Loucy (cell line): ENCODE results near the gene GSDME.

Experiments
- H2AFZ ChIP-seq: fragments of 200-600 bp; sonication (generic); 2 replicates; pipeline ENCODE4 v1.6.0; 2016; ENCODE audit warnings: antibody characterized with exemption, mild to moderate bottlenecking, low read length, moderate library complexity
- H3F3A ChIP-seq: fragments of 200-600 bp; 2 replicates; pipeline ENCODE4 v1.6.0; 2016; ENCODE audit warnings: antibody characterized with exemption, low read depth, mild to moderate bottlenecking
- H3K27me3 ChIP-seq: fragments of 200-600 bp; sonication (generic); 2 replicates; pipeline ENCODE4 v1.6.1; 2014; ENCODE audit warnings: low read length, mild to moderate bottlenecking; ENCODE audit not compliant: insufficient read depth, poor library complexity, severe bottlenecking
- H3K36me3 ChIP-seq: fragments of 200-600 bp; sonication (generic); 2 replicates; pipeline ENCODE4 v1.6.1; 2016; ENCODE audit warnings: low read length; ENCODE audit not compliant: insufficient read depth
- H3K4me1 ChIP-seq: fragments of 200-600 bp; sonication (generic); 2 replicates; pipeline ENCODE4 v1.5.1; 2014; ENCODE audit warnings: low read length, mild to moderate bottlenecking; ENCODE audit not compliant: insufficient read depth, poor library complexity, severe bottlenecking
- H3K4me2 ChIP-seq: fragments of 200-600 bp; sonication (generic); 2 replicates; pipeline ENCODE4 v1.6.0; 2014; ENCODE audit warnings: antibody characterized with exemption, low read length, low read depth, mild to moderate bottlenecking; ENCODE audit not compliant: poor library complexity, severe bottlenecking
- H3K4me3 ChIP-seq: fragments of 200-600 bp; sonication (generic); 2 replicates; pipeline ENCODE4 v1.5.1; 2014; ENCODE audit warnings: low read length, mild to moderate bottlenecking, mixed read lengths; ENCODE audit not compliant: poor library complexity, severe bottlenecking
- H3K79me2 ChIP-seq: fragments of 200-600 bp; sonication (generic); 2 replicates; pipeline ENCODE4 v1.6.1; 2014; ENCODE audit warnings: low read length; ENCODE audit not compliant: insufficient read depth
- H3K9ac ChIP-seq: fragments of 200-600 bp; sonication (generic); 2 replicates; pipeline ENCODE4 v1.6.0; 2014; ENCODE audit warnings: mild to moderate bottlenecking, low read depth, low read length, moderate library complexity; ENCODE audit not compliant: poor library complexity, severe bottlenecking
- H3K9me2 ChIP-seq: fragments of 200-600 bp; sonication (generic); replicated peaks from 2 replicates; pipeline ENCODE4 v1.6.1; 2016; ENCODE audit warnings: low read depth, low read length, mixed read lengths
- H3K9me3 ChIP-seq: fragments of 200-600 bp; sonication (generic); 2 replicates; pipeline ENCODE4 v1.6.1; 2014; ENCODE audit warnings: mild to moderate bottlenecking, antibody characterized with exemption, low read length, low read depth; ENCODE audit not compliant: insufficient read depth
- H4K20me1 ChIP-seq: fragments of 200-600 bp; sonication (generic); 2 replicates; pipeline ENCODE4 v1.6.0; 2014; ENCODE audit warnings: antibody characterized with exemption, low read length, mild to moderate bottlenecking; ENCODE audit not compliant: insufficient read depth, poor library complexity, severe bottlenecking
- EZH2phosphoT487 ChIP-seq: fragments of 200-600 bp; IDR thresholded peaks from 2 replicates; pipeline ENCODE4 v1.6.1; 2018; ENCODE audit warnings: antibody characterized with exemption, mild to moderate bottlenecking, moderate library complexity, borderline replicate concordance
- TF ChIP-seq, protein P1 (sequence below): fragments of 200-600 bp; sonication (generic); conservative IDR thresholded peaks from 2 replicates; pipeline ENCODE4 v1.5.1; 2014; ENCODE audit warnings: mild to moderate bottlenecking, antibody characterized with exemption, low read length

The GSDME gene

DNA sequence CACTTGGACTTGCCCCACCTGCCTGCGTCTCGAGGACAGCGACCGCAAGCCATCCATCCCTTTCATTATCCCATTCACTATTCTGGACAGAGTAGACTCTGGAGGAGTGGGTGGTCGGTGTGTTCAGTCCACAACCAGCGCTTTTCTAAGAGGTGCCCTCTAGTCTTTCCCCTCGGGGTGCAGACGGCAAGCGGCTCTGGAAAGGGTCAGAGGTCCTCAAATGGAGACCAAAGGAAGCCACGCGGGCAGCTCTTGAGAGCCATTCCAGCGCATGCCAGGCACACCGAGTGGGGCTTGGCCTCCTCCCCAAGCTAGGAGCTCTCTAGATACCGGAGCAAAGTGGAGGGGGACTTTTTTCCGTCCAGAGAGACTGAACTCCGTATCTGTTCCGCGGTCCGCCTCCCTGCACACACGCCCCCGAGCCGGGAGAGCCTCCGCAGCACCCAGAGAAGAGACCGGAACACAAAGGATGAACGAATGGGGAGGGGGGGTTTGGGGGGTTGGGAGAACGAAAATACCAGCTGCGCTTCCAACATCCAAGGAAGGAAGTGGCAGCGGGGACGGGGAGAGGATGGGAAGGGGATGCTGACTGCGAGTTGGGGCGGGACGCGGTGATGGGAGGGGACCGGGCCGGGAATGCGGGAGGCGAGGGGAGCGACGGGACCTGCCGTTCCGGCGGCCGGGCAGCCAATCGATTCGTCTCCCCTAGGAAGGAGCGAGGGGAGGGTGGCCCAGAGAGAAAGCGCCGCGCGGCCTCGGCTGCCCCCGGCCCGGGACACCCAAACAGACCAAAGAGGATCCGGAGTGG lies 515 bp downstream of the GSDME start:
- peak overlapping the region; percentile 85 for H3K4me3 ChIP-seq
- peak overlapping the region; percentile 99 for H2AFZ ChIP-seq
- peaks cover 15% of the 10 kb centered on the region for H3K27me3 ChIP-seq
- H3K9me3 ChIP-seq: no peaks in the 10 kb centered on the region
- H3K9ac ChIP-seq: peak overlapping the region; percentile 72
- no peaks in the 10 kb centered on the region for H3K9me2 ChIP-seq
- H4K20me1 ChIP-seq: no peaks in the 10 kb centered on the region
- H3K4me1 ChIP-seq: peaks cover 23% of the 10 kb centered on the region
- no peaks in the 10 kb centered on the region for H3F3A ChIP-seq
- no peak for TF ChIP-seq EZH2phosphoT487
- TF ChIP-seq, protein P1, sequence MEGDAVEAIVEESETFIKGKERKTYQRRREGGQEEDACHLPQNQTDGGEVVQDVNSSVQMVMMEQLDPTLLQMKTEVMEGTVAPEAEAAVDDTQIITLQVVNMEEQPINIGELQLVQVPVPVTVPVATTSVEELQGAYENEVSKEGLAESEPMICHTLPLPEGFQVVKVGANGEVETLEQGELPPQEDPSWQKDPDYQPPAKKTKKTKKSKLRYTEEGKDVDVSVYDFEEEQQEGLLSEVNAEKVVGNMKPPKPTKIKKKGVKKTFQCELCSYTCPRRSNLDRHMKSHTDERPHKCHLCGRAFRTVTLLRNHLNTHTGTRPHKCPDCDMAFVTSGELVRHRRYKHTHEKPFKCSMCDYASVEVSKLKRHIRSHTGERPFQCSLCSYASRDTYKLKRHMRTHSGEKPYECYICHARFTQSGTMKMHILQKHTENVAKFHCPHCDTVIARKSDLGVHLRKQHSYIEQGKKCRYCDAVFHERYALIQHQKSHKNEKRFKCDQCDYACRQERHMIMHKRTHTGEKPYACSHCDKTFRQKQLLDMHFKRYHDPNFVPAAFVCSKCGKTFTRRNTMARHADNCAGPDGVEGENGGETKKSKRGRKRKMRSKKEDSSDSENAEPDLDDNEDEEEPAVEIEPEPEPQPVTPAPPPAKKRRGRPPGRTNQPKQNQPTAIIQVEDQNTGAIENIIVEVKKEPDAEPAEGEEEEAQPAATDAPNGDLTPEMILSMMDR: no peak
- H3K79me2 ChIP-seq: no peaks in the 10 kb centered on the region
- no peaks in the 10 kb centered on the region for H3K36me3 ChIP-seq
- H3K4me2 ChIP-seq: peak overlapping the region; percentile 88

DNA sequence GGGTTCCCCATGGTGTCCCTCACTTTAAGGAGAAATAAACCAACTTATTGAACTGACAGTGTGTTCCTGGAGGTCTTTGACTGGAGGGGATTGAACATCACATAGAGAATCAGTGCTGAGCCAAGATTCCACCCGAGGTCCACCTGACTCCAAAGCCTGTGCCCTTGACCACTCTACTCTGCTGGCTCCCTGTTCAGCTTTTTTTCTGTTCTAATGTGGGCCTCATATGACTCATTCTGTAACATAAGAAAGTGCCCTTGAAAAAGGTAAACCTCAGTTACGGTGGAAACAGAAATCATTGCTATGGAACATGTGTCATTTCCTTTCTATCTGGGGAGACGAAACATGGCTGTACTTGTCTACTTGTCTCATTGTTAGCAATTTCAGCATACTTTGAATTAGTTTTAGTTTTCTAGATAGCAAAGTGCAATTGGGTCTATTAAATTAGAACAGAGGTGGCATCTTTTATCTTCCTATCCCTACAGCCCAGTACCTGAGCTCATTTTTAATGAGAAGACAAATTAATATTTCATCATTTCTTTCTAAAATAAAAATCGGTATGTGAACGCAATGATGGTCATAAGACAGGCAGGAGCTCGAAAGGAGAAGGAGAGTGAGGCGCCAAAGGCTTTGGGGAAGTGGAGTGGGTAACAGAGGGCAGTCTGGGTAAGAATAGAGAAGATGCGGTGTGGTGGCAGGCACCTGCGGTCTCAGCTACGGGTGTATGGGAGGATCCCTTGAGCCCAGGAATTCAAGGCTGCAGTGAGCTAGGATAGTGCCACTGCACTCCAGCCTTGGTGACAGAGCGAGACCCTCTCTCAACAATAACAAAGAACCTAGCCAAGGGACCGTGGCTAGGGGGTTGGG lies 1.5 kb downstream of the GSDME start:
- Histone ChIP-seq H2AFZ (0 out of 2 replicates have a peak overlapping the region, but pooled peaks have one; percentile 99), H3K79me2 (no peaks in the 10 kb centered on the region), H4K20me1 (no peaks in the 10 kb centered on the region), H3K4me3 (peak overlapping the region; percentile 85), H3K4me2 (peak overlapping the region; percentile 88), H3K9ac (no peak overlapping the region), H3F3A (no peaks in the 10 kb centered on the region), H3K36me3 (no peaks in the 10 kb centered on the region), H3K9me3 (no peaks in the 10 kb centered on the region), H3K4me1 (peaks cover 23% of the 10 kb centered on the region), H3K27me3 (peaks cover 15% of the 10 kb centered on the region), H3K9me2 (no peaks in the 10 kb centered on the region)
- TF ChIP-seq, protein P1: no peak
- TF ChIP-seq EZH2phosphoT487: no peak

DNA sequence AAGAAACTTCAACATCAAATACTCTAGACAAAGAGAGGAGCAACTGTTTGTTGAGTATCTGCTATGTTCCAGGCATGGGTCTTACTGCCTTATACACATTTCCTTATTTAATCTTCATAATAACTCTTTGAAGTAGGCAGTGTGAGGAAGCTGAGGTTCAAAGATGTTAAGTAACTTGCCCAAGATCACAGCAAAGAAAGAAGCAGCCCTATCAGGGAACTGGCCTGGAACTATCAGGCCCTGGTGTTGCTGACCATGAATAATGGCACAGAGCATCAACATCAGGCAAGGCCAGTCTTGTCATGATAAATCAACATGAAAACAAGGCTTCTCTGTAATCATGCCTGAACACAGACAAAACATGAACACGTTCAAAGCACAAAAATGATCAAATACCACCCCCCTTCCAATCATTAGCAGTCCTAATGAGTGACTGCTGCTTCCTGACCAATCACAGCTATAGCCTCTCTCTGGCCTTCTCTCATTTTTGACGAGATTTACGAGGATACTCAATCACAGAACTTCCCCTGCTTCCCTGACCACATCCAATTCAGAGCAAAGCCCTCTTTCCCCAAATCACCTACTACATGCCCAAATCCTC lies 2.3 kb downstream of the GSDME start:
- Histone ChIP-seq H3K9ac (no peak overlapping the region), H3F3A (no peaks in the 10 kb centered on the region), H3K36me3 (no peaks in the 10 kb centered on the region), H3K4me2 (peak overlapping the region; percentile 11), H3K27me3 (peaks cover 15% of the 10 kb centered on the region), H3K4me1 (peaks cover 23% of the 10 kb centered on the region), H4K20me1 (no peaks in the 10 kb centered on the region), H2AFZ (no peak overlapping the region), H3K79me2 (no peaks in the 10 kb centered on the region), H3K9me3 (no peaks in the 10 kb centered on the region), H3K4me3 (no peak overlapping the region), H3K9me2 (no peaks in the 10 kb centered on the region)
- TF ChIP-seq, protein P1: no peak
- no peak for TF ChIP-seq EZH2phosphoT487
